ENCODE data around the gene ZBTB21. TPM values are rescaled to one million over a fixed set of nuclear protein-coding genes. Genes with fewer than 3 reads are reported as not detected.
A peak's percentile ranks its signal among the peaks of the same experiment; 100 is the strongest.

The ZBTB21 gene
- total and polyA plus RNA-seq, 9 of the 15 experiments (the other 6 are each of a cell fraction or from before 2014, with no cell fraction given) = 2.2 to 15.2 (median 8.7) TPM

- peak; percentile 99 for TF ChIP-seq L3MBTL2 (IDR thresholded peaks at IDR 0.05)
- no peak for TF ChIP-seq ILK (tag; IDR thresholded peaks at IDR 0.05; ENCODE audit: borderline replicate concordance, low read depth)
- TF ChIP-seq CHAMP1 (IDR thresholded peaks at IDR 0.05) = no peak
- no peak for TF ChIP-seq ZNF75A (CRISPR knock-in tag; IDR thresholded peaks at IDR 0.05)
- no peak for TF ChIP-seq CBX5 (IDR thresholded peaks at IDR 0.05; ENCODE audit: borderline replicate concordance, low read depth)
- TF ChIP-seq ZNF274 (IDR thresholded peaks at IDR 0.05; ENCODE audit: borderline replicate concordance, low read depth, low read length) = no peak
- no peak for TF ChIP-seq ZNF224 (CRISPR knock-in tag; IDR thresholded peaks at IDR 0.05)
- TF ChIP-seq ZNF444 (CRISPR knock-in tag; IDR thresholded peaks at IDR 0.05) = no peak
- TF ChIP-seq, protein P1, sequence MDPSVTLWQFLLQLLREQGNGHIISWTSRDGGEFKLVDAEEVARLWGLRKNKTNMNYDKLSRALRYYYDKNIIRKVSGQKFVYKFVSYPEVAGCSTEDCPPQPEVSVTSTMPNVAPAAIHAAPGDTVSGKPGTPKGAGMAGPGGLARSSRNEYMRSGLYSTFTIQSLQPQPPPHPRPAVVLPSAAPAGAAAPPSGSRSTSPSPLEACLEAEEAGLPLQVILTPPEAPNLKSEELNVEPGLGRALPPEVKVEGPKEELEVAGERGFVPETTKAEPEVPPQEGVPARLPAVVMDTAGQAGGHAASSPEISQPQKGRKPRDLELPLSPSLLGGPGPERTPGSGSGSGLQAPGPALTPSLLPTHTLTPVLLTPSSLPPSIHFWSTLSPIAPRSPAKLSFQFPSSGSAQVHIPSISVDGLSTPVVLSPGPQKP (CRISPR knock-in tag; IDR thresholded peaks at IDR 0.05) = no peak
- no peak for TF ChIP-seq GABPB1 (CRISPR knock-in tag; IDR thresholded peaks at IDR 0.05)
- no peak for TF ChIP-seq HEY1 (CRISPR knock-in tag; IDR thresholded peaks at IDR 0.05; ENCODE audit: borderline replicate concordance)
- 0 out of 2 replicates have a peak, but pooled peaks have one; percentile 17 for TF ChIP-seq CHD2 (IDR thresholded peaks at IDR 0.05; ENCODE audit: low read depth, low read length)
- no peak for TF ChIP-seq SMARCA4 (IDR thresholded peaks at IDR 0.05)
- TF ChIP-seq IRF9 (tag; IDR thresholded peaks at IDR 0.05) = no peak
- no peak for TF ChIP-seq CHD4 (IDR thresholded peaks at IDR 0.05; ENCODE audit: insufficient read depth, insufficient replicate concordance, low read depth, low read length, poor library complexity, severe bottlenecking)
- no peak for TF ChIP-seq TFAM (CRISPR knock-in tag; conservative IDR thresholded peaks at IDR 0.05)
- no peak for TF ChIP-seq FOXO4 (CRISPR knock-in tag; IDR thresholded peaks at IDR 0.05)
- TF ChIP-seq ZNF263 (CRISPR knock-in tag; IDR thresholded peaks at IDR 0.05; ENCODE audit: borderline replicate concordance) = peak; percentile 21; the same call in 1 of the 2 replicates
- TF ChIP-seq MECOM (CRISPR knock-in tag; IDR thresholded peaks at IDR 0.05) = no peak
- TF ChIP-seq E2F5 (CRISPR knock-in tag; IDR thresholded peaks at IDR 0.05) = no peak
Measured at GRCh38 chr21:41953831-41954653, 56.1 kb downstream of the ZBTB21 start, which contains the start of gene C2CD2 (continued).

Data from K562 (cell line).